Measurements from ENCODE around the gene ARSG. TPM values are rescaled to one million over a fixed set of nuclear protein-coding genes. Genes with fewer than 3 reads are reported as not detected.

Gene ARSG
- total and polyA plus RNA-seq, 2 of the 13 experiments (the other 11 are each of a cell fraction or from before 2014, with no cell fraction given) = 3.7 to 15.2 TPM

DNA sequence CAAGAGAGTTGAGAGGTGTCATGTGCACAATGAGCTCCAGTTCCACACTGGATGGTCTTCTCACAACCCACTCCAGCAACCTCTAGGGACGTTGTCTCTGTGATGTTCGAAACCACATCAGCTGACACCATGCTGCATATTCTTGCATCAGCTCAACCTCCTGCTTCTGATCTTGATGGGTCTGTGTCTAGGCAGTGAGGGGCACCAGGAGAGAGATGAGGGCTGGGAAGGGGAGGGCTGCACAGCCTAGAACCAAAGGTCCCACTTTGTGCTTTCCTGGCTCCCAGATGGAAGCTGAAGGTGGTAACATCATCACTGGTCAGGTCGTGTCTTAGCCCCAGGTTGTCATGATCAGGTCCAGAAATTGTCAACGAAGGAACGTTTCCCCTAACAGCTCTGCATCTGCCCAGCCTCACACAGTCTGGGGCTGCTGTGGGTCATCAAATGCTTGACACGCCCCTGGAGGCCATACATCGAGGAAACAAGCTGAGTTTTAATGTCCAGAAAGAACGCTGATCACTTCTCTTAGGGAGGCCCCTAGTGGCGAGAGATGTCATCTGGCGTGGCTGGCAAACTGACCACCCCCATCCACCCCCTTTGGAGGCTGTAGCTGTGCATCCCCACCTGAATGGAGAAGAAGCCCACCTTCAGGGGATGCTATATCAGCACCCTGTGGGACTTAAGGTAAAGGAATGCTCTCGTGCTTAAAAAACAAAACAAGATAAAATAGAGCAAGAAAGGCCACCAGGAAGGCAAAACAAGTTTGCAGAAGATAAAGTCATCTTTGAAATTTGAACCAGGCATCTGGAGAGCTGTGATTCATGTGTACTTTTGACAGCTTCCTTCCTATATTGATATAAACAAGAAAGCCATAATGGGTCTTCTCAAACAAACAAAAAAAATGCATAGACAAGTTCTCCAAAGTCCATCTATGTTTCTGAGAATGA, 107.7 kb downstream of the ARSG start (continued):
- TF ChIP-seq, protein P1, sequence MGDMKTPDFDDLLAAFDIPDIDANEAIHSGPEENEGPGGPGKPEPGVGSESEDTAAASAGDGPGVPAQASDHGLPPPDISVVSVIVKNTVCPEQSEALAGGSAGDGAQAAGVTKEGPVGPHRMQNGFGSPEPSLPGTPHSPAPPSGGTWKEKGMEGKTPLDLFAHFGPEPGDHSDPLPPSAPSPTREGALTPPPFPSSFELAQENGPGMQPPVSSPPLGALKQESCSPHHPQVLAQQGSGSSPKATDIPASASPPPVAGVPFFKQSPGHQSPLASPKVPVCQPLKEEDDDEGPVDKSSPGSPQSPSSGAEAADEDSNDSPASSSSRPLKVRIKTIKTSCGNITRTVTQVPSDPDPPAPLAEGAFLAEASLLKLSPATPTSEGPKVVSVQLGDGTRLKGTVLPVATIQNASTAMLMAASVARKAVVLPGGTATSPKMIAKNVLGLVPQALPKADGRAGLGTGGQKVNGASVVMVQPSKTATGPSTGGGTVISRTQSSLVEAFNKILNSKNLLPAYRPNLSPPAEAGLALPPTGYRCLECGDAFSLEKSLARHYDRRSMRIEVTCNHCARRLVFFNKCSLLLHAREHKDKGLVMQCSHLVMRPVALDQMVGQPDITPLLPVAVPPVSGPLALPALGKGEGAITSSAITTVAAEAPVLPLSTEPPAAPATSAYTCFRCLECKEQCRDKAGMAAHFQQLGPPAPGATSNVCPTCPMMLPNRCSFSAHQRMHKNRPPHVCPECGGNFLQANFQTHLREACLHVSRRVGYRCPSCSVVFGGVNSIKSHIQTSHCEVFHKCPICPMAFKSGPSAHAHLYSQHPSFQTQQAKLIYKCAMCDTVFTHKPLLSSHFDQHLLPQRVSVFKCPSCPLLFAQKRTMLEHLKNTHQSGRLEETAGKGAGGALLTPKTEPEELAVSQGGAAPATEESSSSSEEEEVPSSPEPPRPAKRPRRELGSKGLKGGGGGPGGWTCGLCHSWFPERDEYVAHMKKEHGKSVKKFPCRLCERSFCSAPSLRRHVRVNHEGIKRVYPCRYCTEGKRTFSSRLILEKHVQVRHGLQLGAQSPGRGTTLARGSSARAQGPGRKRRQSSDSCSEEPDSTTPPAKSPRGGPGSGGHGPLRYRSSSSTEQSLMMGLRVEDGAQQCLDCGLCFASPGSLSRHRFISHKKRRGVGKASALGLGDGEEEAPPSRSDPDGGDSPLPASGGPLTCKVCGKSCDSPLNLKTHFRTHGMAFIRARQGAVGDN (CRISPR knock-in tag; IDR thresholded peaks at IDR 0.05) = peak; percentile 86
- TF ChIP-seq ZNF691 (CRISPR knock-in tag; IDR thresholded peaks at IDR 0.05; ENCODE audit: borderline replicate concordance, low read depth) (peak; percentile 90; the same call in 1 of the 2 replicates), ZNF850 (CRISPR knock-in tag; conservative IDR thresholded peaks at IDR 0.05) (no peak), RXRB (CRISPR knock-in tag; IDR thresholded peaks at IDR 0.05; ENCODE audit: borderline replicate concordance) (peak; percentile 77; the same call in 1 of the 2 replicates), ZFY (CRISPR knock-in tag; IDR thresholded peaks at IDR 0.05) (peak; percentile 1; the same call in 1 of the 2 replicates), FOXK2 (IDR thresholded peaks at IDR 0.05) (no peak), CHCHD3 (CRISPR knock-in tag; IDR thresholded peaks at IDR 0.05) (0 out of 2 replicates have a peak, but pooled peaks have one; percentile 23), ZFP36 (IDR thresholded peaks at IDR 0.05; ENCODE audit: borderline replicate concordance, low read depth, low read length, partially characterized antibody) (peak; percentile 20), SKI (IDR thresholded peaks at IDR 0.05; ENCODE audit: partially characterized antibody) (peak; percentile 35), BHLHE40 (IDR thresholded peaks at IDR 0.05; ENCODE audit: low read length) (0 out of 2 replicates have a peak, but pooled peaks have one; percentile 32), DRAP1 (CRISPR knock-in tag; IDR thresholded peaks at IDR 0.05) (peak; percentile 49; the same call in 1 of the 2 replicates)
- TF ChIP-seq, protein P2, sequence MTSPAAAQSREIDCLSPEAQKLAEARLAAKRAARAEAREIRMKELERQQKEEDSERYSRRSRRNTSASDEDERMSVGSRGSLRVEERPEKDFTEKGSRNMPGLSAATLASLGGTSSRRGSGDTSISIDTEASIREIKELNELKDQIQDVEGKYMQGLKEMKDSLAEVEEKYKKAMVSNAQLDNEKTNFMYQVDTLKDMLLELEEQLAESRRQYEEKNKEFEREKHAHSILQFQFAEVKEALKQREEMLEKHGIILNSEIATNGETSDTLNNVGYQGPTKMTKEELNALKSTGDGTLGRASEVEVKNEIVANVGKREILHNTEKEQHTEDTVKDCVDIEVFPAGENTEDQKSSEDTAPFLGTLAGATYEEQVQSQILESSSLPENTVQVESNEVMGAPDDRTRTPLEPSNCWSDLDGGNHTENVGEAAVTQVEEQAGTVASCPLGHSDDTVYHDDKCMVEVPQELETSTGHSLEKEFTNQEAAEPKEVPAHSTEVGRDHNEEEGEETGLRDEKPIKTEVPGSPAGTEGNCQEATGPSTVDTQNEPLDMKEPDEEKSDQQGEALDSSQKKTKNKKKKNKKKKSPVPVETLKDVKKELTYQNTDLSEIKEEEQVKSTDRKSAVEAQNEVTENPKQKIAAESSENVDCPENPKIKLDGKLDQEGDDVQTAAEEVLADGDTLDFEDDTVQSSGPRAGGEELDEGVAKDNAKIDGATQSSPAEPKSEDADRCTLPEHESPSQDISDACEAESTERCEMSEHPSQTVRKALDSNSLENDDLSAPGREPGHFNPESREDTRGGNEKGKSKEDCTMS (CRISPR knock-in tag; conservative IDR thresholded peaks at IDR 0.05) = 0 out of 2 replicates have a peak, but pooled peaks have one; percentile 43
- TF ChIP-seq, protein P3, sequence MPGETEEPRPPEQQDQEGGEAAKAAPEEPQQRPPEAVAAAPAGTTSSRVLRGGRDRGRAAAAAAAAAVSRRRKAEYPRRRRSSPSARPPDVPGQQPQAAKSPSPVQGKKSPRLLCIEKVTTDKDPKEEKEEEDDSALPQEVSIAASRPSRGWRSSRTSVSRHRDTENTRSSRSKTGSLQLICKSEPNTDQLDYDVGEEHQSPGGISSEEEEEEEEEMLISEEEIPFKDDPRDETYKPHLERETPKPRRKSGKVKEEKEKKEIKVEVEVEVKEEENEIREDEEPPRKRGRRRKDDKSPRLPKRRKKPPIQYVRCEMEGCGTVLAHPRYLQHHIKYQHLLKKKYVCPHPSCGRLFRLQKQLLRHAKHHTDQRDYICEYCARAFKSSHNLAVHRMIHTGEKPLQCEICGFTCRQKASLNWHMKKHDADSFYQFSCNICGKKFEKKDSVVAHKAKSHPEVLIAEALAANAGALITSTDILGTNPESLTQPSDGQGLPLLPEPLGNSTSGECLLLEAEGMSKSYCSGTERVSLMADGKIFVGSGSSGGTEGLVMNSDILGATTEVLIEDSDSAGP (CRISPR knock-in tag; IDR thresholded peaks at IDR 0.05; ENCODE audit: borderline replicate concordance) = peak; percentile 71
- TF ChIP-seq, protein P4, sequence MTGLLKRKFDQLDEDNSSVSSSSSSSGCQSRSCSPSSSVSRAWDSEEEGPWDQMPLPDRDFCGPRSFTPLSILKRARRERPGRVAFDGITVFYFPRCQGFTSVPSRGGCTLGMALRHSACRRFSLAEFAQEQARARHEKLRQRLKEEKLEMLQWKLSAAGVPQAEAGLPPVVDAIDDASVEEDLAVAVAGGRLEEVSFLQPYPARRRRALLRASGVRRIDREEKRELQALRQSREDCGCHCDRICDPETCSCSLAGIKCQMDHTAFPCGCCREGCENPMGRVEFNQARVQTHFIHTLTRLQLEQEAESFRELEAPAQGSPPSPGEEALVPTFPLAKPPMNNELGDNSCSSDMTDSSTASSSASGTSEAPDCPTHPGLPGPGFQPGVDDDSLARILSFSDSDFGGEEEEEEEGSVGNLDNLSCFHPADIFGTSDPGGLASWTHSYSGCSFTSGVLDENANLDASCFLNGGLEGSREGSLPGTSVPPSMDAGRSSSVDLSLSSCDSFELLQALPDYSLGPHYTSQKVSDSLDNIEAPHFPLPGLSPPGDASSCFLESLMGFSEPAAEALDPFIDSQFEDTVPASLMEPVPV (CRISPR knock-in tag; IDR thresholded peaks at IDR 0.05) = 0 out of 2 replicates have a peak, but pooled peaks have one; percentile 17
